H1 (cell line): ENCODE data around the gene B3GAT1. TPM values are rescaled to one million over a fixed set of nuclear protein-coding genes. Genes with fewer than 3 reads are reported as not detected.

Experiments used
- CTCF ChIA-PET: fragments of 300-600 bp; sonication (Branson Sonifier 250); formaldehyde crosslinking; loops from one replicate; lab custom pipeline; 2021; ENCODE audit not compliant: partially characterized antibody; lab: Charles Lee
- POLR2A ChIA-PET: fragments of 300-600 bp; sonication (Branson Sonifier 250); formaldehyde crosslinking; loops from one replicate; lab custom pipeline; 2021; ENCODE audit warnings: inconsistent platforms; ENCODE audit not compliant: partially characterized antibody; lab: Charles Lee
- DNase-seq, 2 experiments: peaks; one replicate each; pipeline versions ENCODE4 v3.0.0 to v3.0.0-alpha.2; 2010 to 2022; ENCODE audit warnings: low spot score in 2 of 2, low read depth in 1 of 2, mixed read lengths in 1 of 2
- FAIRE-seq: peaks from 2 replicates; lab custom pipeline; 2011; peaks lifted over from hg19 to GRCh38; lab: Jason Lieb, UNC
- H2AFZ ChIP-seq: 2 replicates; pipeline ENCODE4 v1.8.1; 2012; ENCODE audit warnings: low read length, inconsistent platforms
- H2AK5ac ChIP-seq: 2 replicates; pipeline ENCODE4 v1.6.1; 2013; ENCODE audit warnings: low read depth, low read length
- H2BK120ac ChIP-seq: replicated peaks from 2 replicates; pipeline ENCODE3; 2013; ENCODE audit warnings: low read depth, low read length, inconsistent platforms
- H2BK12ac ChIP-seq: 2 replicates; pipeline ENCODE4 v1.6.1; 2013; ENCODE audit warnings: low read depth, low read length
- H2BK15ac ChIP-seq: 2 replicates; pipeline ENCODE4 v1.6.1; 2013; ENCODE audit warnings: low read length
- H2BK20ac ChIP-seq: 2 replicates; pipeline ENCODE4 v1.6.1; 2013; ENCODE audit warnings: low read length
- H2BK5ac ChIP-seq: 2 replicates; pipeline ENCODE4 v1.6.1; 2013; ENCODE audit warnings: low read depth, low read length
- H3K14ac ChIP-seq: 2 replicates; pipeline ENCODE4 v1.6.1; 2013; ENCODE audit warnings: inconsistent platforms; ENCODE audit not compliant: insufficient read length
- H3K18ac ChIP-seq: 2 replicates; pipeline ENCODE4 v1.6.1; 2013; ENCODE audit warnings: low read length; ENCODE audit errors: extremely low read depth
- H3K23ac ChIP-seq: 2 replicates; pipeline ENCODE4 v1.6.1; 2013; ENCODE audit warnings: inconsistent platforms; ENCODE audit not compliant: insufficient read length
- H3K23me2 ChIP-seq: 2 replicates; pipeline ENCODE4 v1.6.1; 2013; ENCODE audit warnings: low read depth, low read length
- H3K27ac ChIP-seq: 2 replicates; pipeline ENCODE4 v1.6.1; 2011; ENCODE audit warnings: low read depth, low read length, inconsistent platforms
- H3K27me3 ChIP-seq, 4 experiments: replicated peaks in 1 of 4; 1 replicate in 1 of 4; 2 replicates in 3 of 4; pipeline versions ENCODE4 v1.6.1 to v1.8.1; 2011 to 2013; ENCODE audit warnings: low read length in 3 of 4, mild to moderate bottlenecking in 3 of 4, inconsistent platforms in 2 of 4, mixed read lengths in 2 of 4, moderate library complexity in 1 of 4; ENCODE audit not compliant: control insufficient read depth in 3 of 4, insufficient read depth in 3 of 4; ENCODE audit errors: extremely low read depth in 1 of 4
- H3K36me3 ChIP-seq, 4 experiments: 2 replicates each; pipeline versions ENCODE4 v1.6.1 to v1.8.1; 2011 to 2013; ENCODE audit warnings: mild to moderate bottlenecking in 4 of 4, low read length in 3 of 4, moderate library complexity in 2 of 4, control low read depth in 1 of 4, inconsistent platforms in 1 of 4; ENCODE audit not compliant: insufficient read depth in 4 of 4, control insufficient read depth in 2 of 4
- H3K4ac ChIP-seq: replicated peaks from 2 replicates; pipeline ENCODE3; 2013; ENCODE audit warnings: low read length, low read depth, mixed read lengths, inconsistent platforms; ENCODE audit not compliant: insufficient read length
- H3K4me1 ChIP-seq, 4 experiments: replicated peaks in 1 of 4; 1 replicate in 1 of 4; 2 replicates in 3 of 4; pipeline versions ENCODE4 v1.6.1 to v1.8.1; 2011 to 2013; ENCODE audit warnings: low read length in 3 of 4, inconsistent platforms in 2 of 4, mixed read lengths in 1 of 4; ENCODE audit not compliant: insufficient read depth in 4 of 4, control insufficient read depth in 3 of 4
- H3K4me2 ChIP-seq, 2 experiments: 2 replicates each; pipeline versions ENCODE4 v1.6.1 to v1.8.1; 2011 to 2013; ENCODE audit warnings: low read depth in 2 of 2, low read length in 2 of 2, control low read depth in 1 of 2, inconsistent platforms in 1 of 2, mild to moderate bottlenecking in 1 of 2; ENCODE audit not compliant: insufficient read depth in 1 of 2
- H3K4me3 ChIP-seq, 4 experiments: fragments of 200-600, 300-600 bp in 1 of 4; sonication (generic), shearing (Covaris generic), sonication (Bioruptor Twin) in 1 of 4; 2 replicates each; pipeline versions ENCODE4 v1.5.1 to v1.8.1; 2011 to 2016; ENCODE audit warnings: low read length in 4 of 4, low read depth in 3 of 4, control low read depth in 2 of 4, inconsistent platforms in 2 of 4, mild to moderate bottlenecking in 2 of 4, mixed read lengths in 1 of 4, moderate library complexity in 1 of 4; ENCODE audit not compliant: insufficient read depth in 2 of 4; ENCODE audit errors: extremely low read depth in 1 of 4
- H3K56ac ChIP-seq: replicated peaks from 2 replicates; pipeline ENCODE3; 2013; ENCODE audit warnings: low read depth, mild to moderate bottlenecking, mixed read lengths, low read length, inconsistent platforms; ENCODE audit not compliant: insufficient read length
- H3K79me1 ChIP-seq: 2 replicates; pipeline ENCODE4 v1.6.1; 2013; ENCODE audit warnings: low read depth, low read length, control low read depth
- H3K79me2 ChIP-seq, 2 experiments: 2 replicates each; pipeline versions ENCODE4 v1.6.1 to v1.8.1; 2012 to 2013; ENCODE audit warnings: low read length in 2 of 2, mild to moderate bottlenecking in 2 of 2, inconsistent platforms in 1 of 2; ENCODE audit not compliant: insufficient read depth in 2 of 2, control insufficient read depth in 1 of 2
- H3K9ac ChIP-seq, 4 experiments: replicated peaks in 1 of 4; 1 replicate in 1 of 4; 2 replicates in 3 of 4; pipeline versions ENCODE4 v1.6.1 to v1.8.1; 2011 to 2013; ENCODE audit warnings: low read depth in 3 of 4, low read length in 3 of 4, control low read depth in 2 of 4, mild to moderate bottlenecking in 2 of 4, moderate library complexity in 2 of 4, inconsistent platforms in 1 of 4; ENCODE audit errors: extremely low read depth in 1 of 4
- H3K9me3 ChIP-seq, 2 experiments: 2 replicates each; pipeline versions ENCODE4 v1.6.1 to v1.8.1; 2012 to 2013; ENCODE audit warnings: mild to moderate bottlenecking in 2 of 2, moderate library complexity in 2 of 2, control low read depth in 1 of 2, inconsistent platforms in 1 of 2, low read depth in 1 of 2, low read length in 1 of 2, mixed read lengths in 1 of 2; ENCODE audit not compliant: insufficient read depth in 2 of 2
- H4K20me1 ChIP-seq, 2 experiments: replicated peaks in 1 of 2; 2 replicates each; pipeline versions ENCODE3 to v1.8.1; 2011 to 2013; ENCODE audit warnings: inconsistent platforms in 2 of 2, low read length in 2 of 2, mild to moderate bottlenecking in 1 of 2; ENCODE audit not compliant: insufficient read depth in 2 of 2, control insufficient read depth in 1 of 2
- H4K5ac ChIP-seq: 2 replicates; pipeline ENCODE4 v1.6.1; 2013; ENCODE audit warnings: low read length, low read depth, mixed read lengths, inconsistent platforms; ENCODE audit not compliant: insufficient read length
- H4K8ac ChIP-seq: 2 replicates; pipeline ENCODE4 v1.8.0; 2013; ENCODE audit warnings: mild to moderate bottlenecking, moderate library complexity, low read length, inconsistent platforms; ENCODE audit not compliant: insufficient read depth; ENCODE audit errors: extremely low read depth
- H4K91ac ChIP-seq: replicated peaks from 2 replicates; pipeline ENCODE3; 2013; ENCODE audit warnings: low read length, mixed read lengths, inconsistent platforms; ENCODE audit not compliant: insufficient read length
- EZH2 ChIP-seq: fragments of 200-600 bp; sonication (generic); IDR thresholded peaks from 2 replicates; pipeline ENCODE4 v1.7.1; 2012; ENCODE audit warnings: low read depth, mild to moderate bottlenecking, moderate library complexity, low read length, inconsistent platforms; ENCODE audit not compliant: severe bottlenecking
- NRF1 ChIP-seq: IDR thresholded peaks from 2 replicates; pipeline ENCODE4 v1.6.1; 2011; ENCODE audit warnings: mild to moderate bottlenecking, low read depth, low read length, improper control_type of control experiment
- PHF8 ChIP-seq: fragments of 200-600 bp; sonication (generic); conservative IDR thresholded peaks from 2 replicates; pipeline ENCODE4 v1.7.1; 2012; ENCODE audit warnings: low read depth, mild to moderate bottlenecking, inconsistent platforms, low read length, moderate library complexity
- POLR2A ChIP-seq, 2 experiments: IDR thresholded peaks; 1 replicate in 1 of 2; 2 replicates in 1 of 2; pipeline ENCODE4 v1.6.1; 2011; ENCODE audit warnings: low read depth in 2 of 2, low read length in 2 of 2, mild to moderate bottlenecking in 2 of 2; ENCODE audit errors: control extremely low read depth in 1 of 2
- RFX5 ChIP-seq: IDR thresholded peaks from 2 replicates; pipeline ENCODE4 v1.6.1; 2011; ENCODE audit warnings: low read depth, low read length, improper control_type of control experiment, borderline replicate concordance
- SIN3A ChIP-seq, 2 experiments: IDR thresholded peaks in 1 of 2; conservative IDR thresholded peaks in 1 of 2; 2 replicates each; pipeline ENCODE4 v1.6.1; 2011 to 2012; ENCODE audit warnings: low read length in 2 of 2, improper control_type of control experiment in 1 of 2, low read depth in 1 of 2, mild to moderate bottlenecking in 1 of 2
- SIX5 ChIP-seq: IDR thresholded peaks from 2 replicates; pipeline ENCODE4 v1.6.1; 2011; ENCODE audit warnings: mild to moderate bottlenecking, low read depth, low read length
- SP2 ChIP-seq: IDR thresholded peaks from 2 replicates; pipeline ENCODE4 v1.6.1; 2012; ENCODE audit warnings: mild to moderate bottlenecking, low read length, inconsistent platforms
- SP4 ChIP-seq: IDR thresholded peaks from 2 replicates; pipeline ENCODE4 v1.6.1; 2012; ENCODE audit warnings: low read length, inconsistent platforms
- SUZ12 ChIP-seq: fragments of 200-600 bp; sonication (generic); IDR thresholded peaks from 2 replicates; pipeline ENCODE4 v1.6.1; 2012; ENCODE audit warnings: mild to moderate bottlenecking, inconsistent platforms, low read length, moderate library complexity, mixed read lengths
- WGBS, 2 experiments: shearing (Covaris generic) in 1 of 2; methylation state at CpG; one replicate each; pipeline versions ENCODE4 v1.1.6 to v1.1.7; 2013 to 2015; ENCODE audit warnings: low lambda C conversion rate in 2 of 2, mixed read lengths in 2 of 2, inconsistent platforms in 1 of 2, low coverage in 1 of 2, missing lambda C conversion rate in 1 of 2; ENCODE audit not compliant: insufficient replicate concordance in 2 of 2, insufficient coverage in 1 of 2, insufficient read length in 1 of 2; ENCODE audit errors: extremely low coverage in 1 of 2, missing lambda C conversion rate in 1 of 2; 5-methylcytosine and 5-hydroxymethylcytosine counted together
- polyA plus RNA-seq, 7 experiments: library from polyadenylated mRNA; depleted of rRNA in 3 of 7; stranded (reverse) in 5 of 7; unstranded in 2 of 7; fragments of >200 nt in 5 of 7; fragments of 200-250 nt in 2 of 7; gene quantifications; 1 replicate in 5 of 7; 2 replicates in 1 of 7; 4 replicates in 1 of 7; pipeline versions ENCODE4 v1.2.1 to v1.2.3, GENCODE V29; 2011 to 2013; ENCODE audit warnings: missing spikeins in 2 of 7, mixed read lengths in 2 of 7
- total RNA-seq: library from RNA; stranded (reverse); fragmentation: NEBNext Ultra II Directional; extraction: Animal tissue kit (Norgen Biotek cat#: 25700); gene quantifications from 2 replicates; pipeline ENCODE4 v1.2.1, GENCODE V29; 2021
- TF ChIP-seq, protein P1 (sequence below), 3 experiments: IDR thresholded peaks; 1 replicate in 2 of 3; 2 replicates in 1 of 3; pipeline versions ENCODE4 v1.5.1 to v1.6.1; 2011; ENCODE audit warnings: low read length in 3 of 3, mild to moderate bottlenecking in 3 of 3, inconsistent platforms in 2 of 3, low read depth in 1 of 3, moderate library complexity in 1 of 3; ENCODE audit not compliant: insufficient read depth in 1 of 3; ENCODE audit errors: control extremely low read depth in 1 of 3

B3GAT1 gene
- total and polyA plus RNA-seq, 2 of the 8 experiments (the other 6 are each of a cell fraction or from before 2014, with no cell fraction given): 19.7 to 32.4 TPM

- Histone ChIP-seq H3K14ac (no peak overlapping the region), H4K5ac (no peak overlapping the region), H2BK20ac (no peak overlapping the region), H3K9ac (no peak overlapping the region), H4K20me1 (no peaks in the 10 kb centered on the region), H3K79me1 (no peaks in the 10 kb centered on the region; the same call in 1 of the 2 replicates), H3K23me2 (no peaks in the 10 kb centered on the region), H4K8ac (no peak overlapping the region), H3K4me3 (no peak overlapping the region), H4K91ac (no peak overlapping the region), H3K18ac (no peak overlapping the region), H3K27ac (no peak overlapping the region), H3K4me2 (no peak overlapping the region), H3K23ac (no peak overlapping the region), H3K9me3 (no peaks in the 10 kb centered on the region), H3K27me3 (no peaks in the 10 kb centered on the region), H3K56ac (no peak overlapping the region), H3K4me1 (peaks cover 0 to 3% (median under 1%) of the 10 kb centered on the region in 4 experiments; a peak in 2 of 7 replicates), H3K79me2 (no peaks in the 10 kb centered on the region), H2AFZ (no peak overlapping the region), H3K4ac (no peak overlapping the region), H2BK12ac (no peak overlapping the region), H2BK120ac (no peak overlapping the region), H3K36me3 (no peaks in the 10 kb centered on the region), H2AK5ac (no peak overlapping the region), H2BK5ac (no peak overlapping the region), H2BK15ac (no peak overlapping the region)
- DNase-seq (no peak), FAIRE-seq (no peak)
- CTCF ChIA-PET: no interaction called here
- POLR2A ChIA-PET: no interaction called here
- 87% methylated on average over 15 of the region's 16 CpGs; no CpG with 5 or more reads in 1 of the 2 experiments for WGBS, 2 experiments
- no peak for TF ChIP-seq SIX5
- no peak for TF ChIP-seq SP4
- no peak for TF ChIP-seq SP2
- no peak for TF ChIP-seq SIN3A (conservative IDR thresholded peaks at IDR 0.05 in 1 of 2, IDR thresholded peaks at IDR 0.05 in 1 of 2; ENCODE audit: low read depth in 1 of 2, low read length in 2 of 2)
- no peak for TF ChIP-seq POLR2A (IDR thresholded peaks at IDR 0.05; ENCODE audit: control extremely low read depth in 1 of 2, low read depth in 2 of 2, low read length in 2 of 2)
- TF ChIP-seq SUZ12: no peak
- no peak for TF ChIP-seq RFX5
- TF ChIP-seq, protein P1, sequence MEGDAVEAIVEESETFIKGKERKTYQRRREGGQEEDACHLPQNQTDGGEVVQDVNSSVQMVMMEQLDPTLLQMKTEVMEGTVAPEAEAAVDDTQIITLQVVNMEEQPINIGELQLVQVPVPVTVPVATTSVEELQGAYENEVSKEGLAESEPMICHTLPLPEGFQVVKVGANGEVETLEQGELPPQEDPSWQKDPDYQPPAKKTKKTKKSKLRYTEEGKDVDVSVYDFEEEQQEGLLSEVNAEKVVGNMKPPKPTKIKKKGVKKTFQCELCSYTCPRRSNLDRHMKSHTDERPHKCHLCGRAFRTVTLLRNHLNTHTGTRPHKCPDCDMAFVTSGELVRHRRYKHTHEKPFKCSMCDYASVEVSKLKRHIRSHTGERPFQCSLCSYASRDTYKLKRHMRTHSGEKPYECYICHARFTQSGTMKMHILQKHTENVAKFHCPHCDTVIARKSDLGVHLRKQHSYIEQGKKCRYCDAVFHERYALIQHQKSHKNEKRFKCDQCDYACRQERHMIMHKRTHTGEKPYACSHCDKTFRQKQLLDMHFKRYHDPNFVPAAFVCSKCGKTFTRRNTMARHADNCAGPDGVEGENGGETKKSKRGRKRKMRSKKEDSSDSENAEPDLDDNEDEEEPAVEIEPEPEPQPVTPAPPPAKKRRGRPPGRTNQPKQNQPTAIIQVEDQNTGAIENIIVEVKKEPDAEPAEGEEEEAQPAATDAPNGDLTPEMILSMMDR (IDR thresholded peaks at IDR 0.05; ENCODE audit: control extremely low read depth in 1 of 3, insufficient read depth in 1 of 3, low read depth in 1 of 3, low read length in 3 of 3): no peak
- TF ChIP-seq EZH2: no peak
- no peak for TF ChIP-seq NRF1
- no peak for TF ChIP-seq PHF8
Observed at GRCh38 chr11:134445601-134446325, 33.7 kb upstream of the B3GAT1 start.
